NCI-H2227 treated with DMSO at 0.1 percent for 48 hours (cell line): ENCODE results near the gene ZNF280A.
"Not testable (repeated sequence)": the region's sequence is repeated elsewhere in the genome, so short reads cannot be mapped to it uniquely, and the experiment has no call there.

Experiments
- DNase-seq: peaks from one replicate; lab custom pipeline; 2025; lab: John Stamatoyannopoulos, UW

Gene ZNF280A

GRCh38 chr22:22538226-22538989, 18.3 kb upstream of the ZNF280A start:
- no peak for DNase-seq

DNA sequence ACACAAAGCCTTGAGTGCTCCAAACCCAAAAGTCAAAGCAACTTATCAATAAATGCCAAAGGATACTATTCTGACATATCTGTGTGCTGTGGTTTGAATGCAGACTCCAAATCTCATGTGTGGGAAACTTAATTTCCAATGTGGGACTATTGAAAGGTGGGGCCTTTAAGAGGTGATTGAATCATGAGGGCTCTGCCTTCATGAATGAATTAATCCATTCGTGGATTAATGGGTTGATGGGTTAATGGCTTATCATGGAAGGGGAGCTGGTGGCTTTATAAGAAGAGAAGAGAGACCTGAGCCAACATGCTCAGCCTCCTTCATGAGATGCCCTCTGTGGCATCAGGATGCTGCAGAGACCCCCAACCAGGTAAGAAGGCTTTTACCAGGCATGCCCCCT, 16.8 kb upstream of the ZNF280A start:
- DNase-seq, result no peak

DNA sequence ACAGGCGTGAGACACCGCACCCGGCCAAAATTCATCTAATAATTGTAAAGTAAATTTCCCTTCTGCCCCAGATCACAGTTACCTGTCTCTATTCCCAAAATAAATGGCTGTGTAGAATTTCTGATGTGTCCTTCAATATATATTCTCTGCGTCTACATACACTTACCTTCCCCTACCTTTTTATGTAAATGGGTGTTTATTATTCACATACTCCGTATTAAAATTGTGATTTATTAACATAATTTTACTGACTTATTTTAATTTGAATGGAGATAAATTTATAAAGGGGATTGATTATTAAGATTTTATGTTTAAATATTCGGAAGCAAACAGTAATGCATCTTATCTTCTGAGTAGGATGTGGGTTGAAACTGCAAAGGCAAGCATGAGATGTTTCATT, 16.4 kb upstream of the ZNF280A start:
- no peak for DNase-seq

DNA sequence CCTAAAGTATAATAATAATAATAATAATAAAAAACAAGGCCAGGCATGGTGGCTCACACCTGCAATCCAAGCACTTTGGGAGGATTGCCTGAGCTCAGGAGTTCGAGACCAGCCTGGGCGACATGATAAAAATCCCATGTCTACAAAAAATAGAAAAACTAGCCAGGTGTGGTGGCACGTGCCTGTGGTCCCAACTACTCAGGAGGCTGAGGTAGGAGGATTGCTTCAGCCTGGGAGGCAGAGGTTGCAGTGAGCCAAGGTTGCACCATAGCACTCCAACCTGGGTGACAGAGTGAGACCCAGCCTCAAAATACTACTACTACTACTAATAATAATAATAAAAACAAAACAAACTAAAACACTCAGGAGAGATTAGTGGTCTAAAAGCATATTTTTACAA, 15.6 kb upstream of the ZNF280A start:
- no peak for DNase-seq

DNA sequence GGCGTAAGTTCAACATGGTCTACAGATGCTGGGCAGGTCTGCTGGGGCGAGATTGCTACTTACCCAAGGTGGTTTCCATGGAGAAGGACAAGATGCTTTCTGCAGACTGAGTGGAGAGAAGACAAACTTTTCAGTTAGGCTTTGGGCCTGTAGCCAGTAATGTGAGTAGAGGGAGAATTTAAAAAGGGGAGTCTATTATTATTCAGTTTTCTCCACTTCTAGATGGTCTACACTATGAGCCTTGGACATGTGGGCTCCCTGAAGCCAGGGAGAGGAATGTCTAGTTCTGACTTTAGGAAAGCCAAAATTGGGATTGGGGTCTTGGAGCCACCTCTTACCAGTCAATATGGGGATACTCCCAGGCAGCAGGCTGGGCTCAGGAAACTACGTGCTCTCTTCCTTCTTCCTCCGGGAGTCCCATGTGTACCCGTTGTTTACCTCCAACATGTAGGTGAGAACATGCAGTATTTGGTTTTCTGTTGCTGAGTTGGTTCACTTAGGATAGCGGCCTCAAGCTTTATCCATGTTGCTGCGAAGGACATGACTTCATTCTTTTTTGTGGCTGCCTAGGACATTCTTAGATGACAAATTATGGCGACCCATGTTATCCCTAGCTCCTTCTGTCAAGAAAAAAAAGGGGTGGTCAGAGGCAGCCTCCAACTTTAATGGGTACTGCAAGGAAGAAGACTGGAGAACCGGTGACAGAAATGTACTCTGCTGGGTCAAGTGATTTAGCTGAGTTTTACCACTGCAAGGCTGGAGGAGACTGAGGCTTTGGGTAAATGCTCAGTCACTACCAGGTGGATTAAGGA, 14.7 kb upstream of the ZNF280A start:
- DNase-seq, result no peak

DNA sequence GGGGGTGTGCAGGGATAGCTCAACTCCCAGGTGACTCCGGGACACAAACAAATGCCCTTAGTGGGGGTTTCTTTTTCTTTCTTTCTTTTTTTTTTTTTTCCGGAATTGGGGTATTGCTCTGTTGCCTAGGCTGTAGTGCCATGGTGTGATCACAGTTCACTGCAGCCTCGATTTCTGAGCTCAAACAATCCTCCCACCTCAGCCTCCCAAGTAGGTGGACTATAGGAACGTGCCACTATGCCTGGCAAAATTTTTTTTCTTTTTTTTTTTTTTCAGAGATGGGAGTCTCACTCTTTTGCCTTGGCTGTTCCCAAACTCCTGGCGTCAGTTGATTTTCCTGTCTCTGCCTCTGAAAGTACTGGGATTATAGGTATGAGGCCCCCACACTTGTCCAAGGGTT, 13.8 kb upstream of the ZNF280A start:
- no peak for DNase-seq

GRCh38 chr22:22533417-22533816, 13.3 kb upstream of the ZNF280A start:
- no peak for DNase-seq

DNA sequence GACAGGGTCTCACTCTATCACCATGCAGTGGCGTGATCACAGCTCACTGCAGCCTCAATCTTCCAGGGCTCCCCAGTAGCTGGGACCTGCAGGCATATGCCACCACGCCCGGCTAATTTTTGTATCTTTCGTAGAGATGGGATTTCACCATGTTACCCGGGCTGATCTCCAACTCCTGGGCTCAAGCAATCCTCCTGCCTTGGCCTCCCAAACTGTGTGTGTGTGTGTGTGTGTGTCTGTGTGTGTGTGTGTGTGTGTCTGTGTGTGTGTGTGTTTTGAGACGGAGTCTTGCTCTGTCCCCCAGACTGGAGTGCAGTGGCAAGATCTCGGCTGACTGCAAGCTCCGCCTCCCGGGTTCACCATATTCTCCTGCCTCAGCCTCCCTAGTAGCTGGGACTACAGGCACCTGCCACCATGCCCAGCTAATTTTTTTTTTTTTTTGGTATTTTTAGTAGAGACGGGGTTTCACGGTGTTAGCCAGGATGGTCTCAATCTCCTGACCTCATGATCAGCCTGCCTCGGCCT, 12.5 kb upstream of the ZNF280A start:
- DNase-seq, result not testable (repeated sequence)

- DNase-seq, result no peak
These were observed 11.9 kb upstream of the ZNF280A start for GRCh38 chr22:22531770-22532546.

DNA sequence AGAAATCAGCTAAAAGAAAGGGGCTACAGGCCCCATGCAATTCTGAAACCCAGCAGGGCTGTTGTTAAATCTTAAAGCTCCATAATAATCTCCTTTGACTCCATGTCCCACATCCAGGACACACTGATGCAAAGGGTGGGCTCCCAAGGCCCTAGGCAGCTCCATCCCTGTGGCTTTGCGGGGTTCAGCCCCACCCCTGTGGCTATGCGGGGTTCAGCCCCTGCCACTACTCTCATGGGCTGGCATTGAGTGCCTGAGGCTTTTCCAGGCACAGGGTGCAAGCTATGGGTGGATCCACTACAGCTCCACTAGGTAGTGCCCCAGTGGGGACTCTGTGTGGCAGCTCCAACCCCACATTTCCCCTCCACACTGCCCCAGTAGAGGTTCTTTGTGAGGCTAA, 8.7 kb upstream of the ZNF280A start:
- no peak for DNase-seq

GRCh38 chr22:22527312-22527711, 7.2 kb upstream of the ZNF280A start:
- DNase-seq, result no peak

GRCh38 chr22:22526125-22526912, 6.2 kb upstream of the ZNF280A start:
- DNase-seq, result no peak

GRCh38 chr22:22523494-22523893, 3.4 kb upstream of the ZNF280A start:
- no peak for DNase-seq

DNA sequence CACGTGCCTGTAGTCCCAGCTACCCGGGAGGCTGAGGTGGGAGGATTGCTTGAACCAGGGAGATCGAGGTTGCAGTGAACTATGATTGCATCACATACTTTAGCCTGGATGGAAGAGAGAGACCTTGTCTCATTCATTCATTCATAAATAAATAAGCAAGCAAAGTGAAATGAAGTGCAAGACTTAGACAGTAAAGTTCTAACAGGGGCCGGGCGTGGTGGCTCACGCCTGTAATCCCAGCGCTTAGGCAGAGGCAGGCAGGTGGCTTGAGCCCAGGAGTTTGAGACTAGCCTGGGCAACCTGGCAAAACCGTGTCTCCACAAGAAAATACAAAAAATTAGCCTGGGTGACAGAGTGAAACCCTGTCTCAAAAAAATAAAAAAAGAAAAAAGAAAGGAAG, 1.6 kb upstream of the ZNF280A start:
- DNase-seq, result no peak

- DNase-seq, result no peak
These were observed 865 bp upstream of the ZNF280A start for GRCh38 chr22:22520667-22521602.

GRCh38 chr22:22519591-22519990, 479 bp downstream of the ZNF280A start:
- no peak for DNase-seq

- no peak for DNase-seq
These were observed 3.1 kb downstream of the ZNF280A start for GRCh38 chr22:22516992-22517391.

DNA sequence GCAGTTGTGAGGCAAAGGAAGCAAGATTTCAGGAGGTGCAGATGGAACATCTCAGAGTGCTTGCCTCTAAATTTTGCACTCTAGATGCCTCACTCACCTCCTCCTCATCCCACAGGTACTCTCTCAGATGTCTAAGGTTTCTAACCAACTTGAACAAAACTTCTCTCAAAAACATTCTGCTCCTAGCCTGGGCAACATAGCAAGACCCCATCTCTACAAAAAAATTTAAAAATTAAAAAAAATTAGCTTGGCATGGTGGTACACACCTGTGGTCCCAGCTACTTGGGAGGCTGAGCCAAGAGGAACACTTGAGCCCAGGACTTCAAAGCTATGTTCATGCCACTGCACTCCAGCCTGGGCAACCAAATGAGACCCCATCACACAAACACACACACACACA, 4.2 kb downstream of the ZNF280A start:
- no peak for DNase-seq

- not testable (repeated sequence) for DNase-seq
These were observed 5.6 kb downstream of the ZNF280A start for GRCh38 chr22:22514431-22514830.

GRCh38 chr22:22513619-22514018, 6.5 kb downstream of the ZNF280A start:
- no peak for DNase-seq
